Erythroblast (primary cell): Measurements from ENCODE around the gene RPS26.
A peak's percentile ranks its signal among the peaks of the same experiment; 100 is the strongest.

Experiments used
- GATA1 ChIP-seq: IDR thresholded peaks from 2 replicates; pipeline ENCODE4 v1.6.1; 2011; ENCODE audit warnings: low read depth, mild to moderate bottlenecking, control low read depth, low read length, moderate library complexity
- POLR2A ChIP-seq: IDR thresholded peaks from 2 replicates; pipeline ENCODE4 v1.6.1; 2011; ENCODE audit warnings: mild to moderate bottlenecking, low read length

GRCh38 chr12:56041552-56042429, at the start of gene RPS26:
- TF ChIP-seq POLR2A (peak; percentile 100), GATA1 (no peak)
